ENCODE results near the gene AFF3.

DNA sequence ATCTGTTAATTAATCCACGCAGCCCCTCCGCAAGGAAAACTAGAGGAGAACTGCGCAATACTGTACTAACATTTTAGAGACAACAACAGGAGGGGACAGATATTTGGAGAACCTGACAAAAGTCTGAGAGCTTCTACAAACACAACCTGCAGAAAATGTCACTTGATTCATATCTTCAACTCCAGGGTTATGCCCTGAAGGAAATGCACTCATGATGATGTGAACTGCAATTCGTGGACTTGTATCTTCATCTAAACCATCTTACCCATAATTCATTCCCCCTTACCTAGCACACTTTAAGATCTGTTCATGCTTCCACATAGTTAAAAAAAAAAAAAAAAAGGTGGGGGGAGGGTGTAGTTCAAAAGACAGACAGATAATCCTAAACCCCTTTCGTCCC is 75.5 kb downstream of the AFF3 start:
- no peak for TF ChIP-seq CTCF (IDR thresholded peaks at IDR 0.05)
- TF ChIP-seq POLR2A (IDR thresholded peaks at IDR 0.05): no peak

Measured in uterus (tissue), 2 donors.